Stimulated activated CD8-positive, alpha-beta memory T cell treated with anti-CD3 and anti-CD28 coated beads, Interleukin-12 subunit alpha, Interleukin-12 subunit beta, amount 100 ng/mL, for 1 hour (primary cell): ENCODE results near the gene TRIM47.

Experiments used
- DNase-seq: peaks from one replicate; pipeline ENCODE4 v3.0.0-alpha.2; 2020; ENCODE audit warnings: low read depth

Gene TRIM47

GRCh38 chr17:75846692-75847613, 31.4 kb downstream of the TRIM47 start:
- DNase-seq = no peak

DNA sequence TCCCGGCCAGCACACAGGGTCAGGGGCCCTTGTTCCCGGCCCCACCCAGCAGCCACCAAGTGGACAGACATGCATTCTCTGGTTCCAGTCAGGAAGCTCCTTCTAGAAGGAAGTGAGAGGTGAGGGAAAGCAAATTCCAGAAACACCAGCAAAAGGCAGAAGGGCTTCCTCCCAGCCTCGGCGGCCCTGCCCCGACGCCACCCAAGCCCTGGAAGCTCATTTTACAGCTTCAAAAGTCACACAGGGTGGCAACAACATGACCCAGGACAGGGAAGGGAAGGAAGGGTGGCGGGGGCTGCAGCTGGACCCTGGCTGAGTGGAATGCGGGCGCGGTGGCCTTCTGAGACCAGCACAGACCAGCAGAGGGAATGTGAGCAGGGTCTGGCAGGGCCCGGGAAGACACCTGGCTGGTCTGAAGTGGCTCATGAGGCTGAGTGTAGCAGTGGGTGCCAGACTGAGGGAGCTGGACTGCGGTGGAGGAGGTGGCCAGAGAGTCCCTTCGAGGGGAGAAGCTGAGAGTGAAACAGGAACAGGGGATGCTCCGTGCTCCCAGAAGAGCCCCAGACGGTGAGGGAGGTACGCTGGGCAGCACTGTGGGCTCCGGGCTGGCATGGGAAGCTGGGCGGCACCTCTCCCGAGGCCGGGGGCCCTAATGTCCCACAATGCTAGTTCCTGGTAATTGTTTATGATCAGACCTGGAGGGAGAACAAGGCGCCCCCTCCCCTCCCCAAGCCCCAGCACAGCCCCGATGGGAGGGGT, 32.3 kb downstream of the TRIM47 start:
- no peak for DNase-seq

DNA sequence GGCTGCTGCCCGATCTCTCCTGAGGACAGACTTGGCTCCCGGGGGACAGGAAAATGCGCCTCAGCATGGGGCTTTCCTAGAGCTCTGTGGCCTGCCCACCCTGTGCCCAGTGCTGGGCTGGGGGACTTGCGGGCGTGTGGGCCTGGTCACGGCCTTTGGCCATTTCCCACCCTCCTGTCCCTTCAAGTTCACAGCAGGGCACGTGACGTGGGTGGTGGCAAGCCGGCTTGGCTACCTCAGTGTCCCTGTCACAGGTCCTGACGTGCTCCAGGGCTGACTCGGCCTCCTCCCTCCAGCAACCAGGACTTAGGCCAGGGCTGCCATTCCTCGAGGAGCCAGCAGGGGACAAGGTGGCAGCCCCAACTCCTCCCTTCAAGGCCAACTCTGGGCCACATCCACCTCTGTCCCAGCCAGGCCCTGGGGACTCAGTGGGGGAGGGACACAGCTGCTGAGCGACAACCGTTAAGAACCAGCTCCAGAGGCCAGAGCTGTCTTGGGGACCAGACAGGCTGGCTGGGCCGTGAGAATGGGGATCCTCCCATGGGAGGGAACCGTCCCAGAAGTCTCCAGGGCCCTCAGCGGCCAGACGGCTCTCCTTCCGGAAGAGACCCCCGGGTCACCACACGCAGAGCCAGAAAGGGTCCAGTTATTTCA, 33.2 kb downstream of the TRIM47 start:
- no peak for DNase-seq

- DNase-seq = no peak
Observed at GRCh38 chr17:75844530-75845057, 33.8 kb downstream of the TRIM47 start.

GRCh38 chr17:75843577-75844529, 34.5 kb downstream of the TRIM47 start, which contains the start of gene UNC13D:
Gene UNC13D, minus strand, starts transcription at chr17:75844404. Its CDS starts 67 bp downstream, at chr17:75844337.
- no peak for DNase-seq

GRCh38 chr17:75842963-75843576, 35.3 kb downstream of the TRIM47 start:
- no peak for DNase-seq

DNA sequence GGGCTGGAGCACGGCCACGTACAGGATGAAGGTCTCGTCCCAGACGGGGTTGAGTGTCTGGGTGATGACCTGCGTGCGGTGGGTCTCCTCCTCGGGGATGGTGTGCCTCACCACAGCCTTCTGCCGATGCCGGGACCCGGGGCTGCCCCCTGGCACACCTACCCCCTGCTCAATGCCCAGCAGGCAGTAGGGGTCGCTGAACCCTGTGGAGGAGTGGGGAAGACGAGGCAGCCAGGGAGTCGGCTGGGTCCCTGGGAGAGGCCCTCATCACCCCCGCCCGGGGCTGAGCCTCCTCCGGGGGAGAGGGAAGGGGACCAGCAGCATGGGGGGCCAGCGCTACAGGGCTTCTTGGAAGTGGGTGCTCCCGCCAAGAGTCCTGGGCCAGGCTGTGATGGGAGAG, 36.0 kb downstream of the TRIM47 start:
- no peak for DNase-seq

- no peak for DNase-seq
Observed at GRCh38 chr17:75840799-75841164, 37.6 kb downstream of the TRIM47 start.

- no peak for DNase-seq
Observed at GRCh38 chr17:75839942-75840798, 38.2 kb downstream of the TRIM47 start.

DNA sequence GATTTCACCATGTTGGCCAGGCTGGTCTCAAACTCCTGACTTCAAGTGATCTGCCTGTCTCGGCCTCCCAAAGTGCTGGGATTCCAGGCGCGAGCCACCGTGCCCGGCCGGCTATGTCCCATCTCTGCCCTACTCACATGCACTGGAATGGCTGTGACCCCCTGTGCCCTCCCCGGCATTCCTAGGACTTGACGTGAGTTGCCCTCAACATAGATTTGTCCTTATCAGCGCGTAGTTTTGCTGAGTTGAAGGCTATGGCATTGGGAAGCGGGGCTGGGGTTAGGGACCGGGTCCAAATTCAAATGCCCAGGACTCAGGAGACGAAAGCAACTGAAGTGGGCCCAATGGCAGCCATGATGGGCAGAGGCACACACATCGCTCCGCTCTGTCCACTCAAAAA, 40.0 kb downstream of the TRIM47 start:
- DNase-seq = no peak

GRCh38 chr17:75837899-75838298, 40.5 kb downstream of the TRIM47 start:
- DNase-seq = no peak

DNA sequence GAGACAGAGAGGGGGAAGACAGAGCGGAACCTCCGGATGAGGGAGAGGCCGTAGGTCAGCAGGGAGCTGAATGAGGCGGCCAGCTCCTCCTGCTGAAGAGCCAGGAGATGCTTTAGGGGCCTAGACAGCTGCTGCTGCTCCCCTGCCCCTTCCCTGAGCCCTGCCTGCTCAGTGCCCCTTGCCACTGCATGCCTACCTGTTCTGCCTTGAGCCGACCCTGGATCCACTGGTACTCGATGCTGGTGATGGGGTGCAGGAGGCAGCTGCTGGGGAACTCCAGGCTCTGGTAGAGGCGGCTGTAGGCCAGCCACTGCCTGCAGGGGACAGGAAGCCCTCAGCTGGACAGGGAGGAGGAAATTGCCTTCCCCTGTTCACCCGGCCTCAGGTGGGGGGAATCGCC, 41.8 kb downstream of the TRIM47 start:
- DNase-seq = no peak

DNA sequence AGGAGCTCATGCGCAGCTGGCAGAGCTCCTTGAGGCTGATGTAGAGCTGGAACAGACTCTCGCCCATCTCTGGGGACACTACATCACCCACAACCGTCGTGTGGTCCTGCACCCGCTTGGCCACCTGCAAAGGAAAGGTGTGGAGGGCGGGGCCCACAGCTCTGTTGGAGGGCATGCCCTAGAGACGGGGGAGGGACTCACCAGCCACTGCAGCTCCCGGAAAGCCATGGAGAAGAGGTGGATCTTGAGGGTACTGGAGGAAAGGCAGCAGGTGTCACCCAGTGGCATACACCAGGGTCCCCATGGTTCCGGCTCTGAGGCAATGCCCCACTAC, 42.8 kb downstream of the TRIM47 start:
- DNase-seq = no peak

DNA sequence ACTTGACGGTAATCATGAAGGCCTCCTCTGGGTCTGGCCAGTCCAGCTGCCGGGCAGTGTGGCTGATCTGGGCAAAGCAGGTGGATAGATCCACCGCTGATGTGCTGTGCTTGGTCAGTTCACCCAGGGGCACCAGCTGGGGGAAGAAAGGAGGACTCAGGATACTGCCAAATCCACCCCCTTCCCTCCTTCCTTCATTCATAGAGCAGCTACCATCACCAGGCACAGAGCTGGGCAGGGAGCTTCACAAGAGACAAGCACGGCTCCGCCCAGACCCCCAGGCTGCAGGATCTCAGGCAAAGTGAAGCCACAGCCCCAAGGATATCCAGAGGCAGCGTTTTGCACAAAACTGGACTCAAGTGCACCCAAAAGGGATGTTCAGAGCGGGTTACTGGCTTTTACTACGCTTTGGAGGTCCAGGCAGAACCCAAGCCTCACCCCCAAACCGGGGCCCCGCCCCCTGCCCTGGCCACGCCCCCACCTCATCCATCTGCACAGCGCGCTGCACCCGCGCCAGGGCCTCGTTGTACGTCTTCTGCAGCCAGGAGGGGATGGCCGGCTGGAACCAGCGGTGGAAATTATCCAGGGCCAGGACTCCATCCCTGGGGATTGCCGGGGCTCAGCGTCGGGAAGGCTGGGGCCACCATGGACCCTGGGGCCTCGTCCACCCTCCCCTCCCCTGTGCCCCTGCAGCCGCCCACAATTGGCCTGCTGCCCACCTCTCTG, 43.3 kb downstream of the TRIM47 start:
- no peak for DNase-seq

DNA sequence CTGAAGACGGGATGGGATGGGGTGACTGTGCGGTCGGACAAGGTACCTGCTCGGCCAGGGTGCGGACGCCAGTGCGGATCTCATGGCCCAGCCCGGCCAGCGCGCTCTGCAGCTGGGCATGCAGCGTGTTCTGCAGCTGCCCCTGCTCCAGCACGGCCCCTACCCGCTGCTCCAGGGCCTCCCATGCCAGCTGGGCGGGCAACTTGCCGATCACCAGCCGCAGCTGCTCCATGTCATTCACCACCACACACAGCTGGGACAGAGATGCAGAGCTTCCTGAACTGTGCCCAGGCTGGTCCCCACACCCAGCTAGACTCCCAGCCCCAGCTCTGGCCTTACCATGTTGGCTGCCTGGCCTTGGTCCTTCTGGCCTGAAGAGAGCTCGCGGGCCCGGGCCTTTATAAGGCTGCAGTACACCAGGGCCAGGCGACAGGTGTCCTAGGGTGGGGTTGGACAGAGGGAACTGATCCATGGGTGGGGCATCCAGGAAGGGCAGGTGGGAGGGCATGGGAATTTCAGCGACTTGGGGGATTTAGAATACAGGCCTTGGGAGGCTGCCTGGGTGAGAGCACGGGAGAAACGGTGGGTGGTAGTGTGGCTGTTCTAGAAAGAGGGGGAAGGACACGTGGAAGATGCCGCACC, 44.0 kb downstream of the TRIM47 start:
- DNase-seq = no peak

GRCh38 chr17:75832652-75833400, 45.6 kb downstream of the TRIM47 start:
- DNase-seq = no peak

DNA sequence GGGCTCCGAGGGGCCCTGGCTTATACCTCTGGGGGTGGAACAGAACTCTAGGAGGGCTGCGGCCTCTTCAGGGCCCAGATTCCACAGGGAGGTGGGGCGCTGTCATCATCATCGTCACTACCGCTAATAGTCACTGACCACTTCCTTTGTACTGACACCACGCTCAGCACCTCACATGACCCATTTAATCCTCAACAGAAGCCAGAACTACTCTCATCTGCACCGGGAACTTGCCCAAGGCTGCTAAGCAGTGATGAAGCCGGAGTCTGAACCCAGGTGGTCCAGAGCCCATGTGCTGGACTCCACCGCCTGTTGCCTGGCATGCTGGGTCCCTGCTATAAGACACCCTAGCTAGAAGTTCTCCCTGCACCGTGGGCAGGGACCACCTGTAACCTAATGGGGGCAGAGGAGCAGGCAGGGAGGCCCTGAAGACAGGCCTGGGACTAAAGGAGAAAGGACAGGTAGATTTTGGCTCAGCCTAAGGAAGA, 46.2 kb downstream of the TRIM47 start:
- no peak for DNase-seq

DNA sequence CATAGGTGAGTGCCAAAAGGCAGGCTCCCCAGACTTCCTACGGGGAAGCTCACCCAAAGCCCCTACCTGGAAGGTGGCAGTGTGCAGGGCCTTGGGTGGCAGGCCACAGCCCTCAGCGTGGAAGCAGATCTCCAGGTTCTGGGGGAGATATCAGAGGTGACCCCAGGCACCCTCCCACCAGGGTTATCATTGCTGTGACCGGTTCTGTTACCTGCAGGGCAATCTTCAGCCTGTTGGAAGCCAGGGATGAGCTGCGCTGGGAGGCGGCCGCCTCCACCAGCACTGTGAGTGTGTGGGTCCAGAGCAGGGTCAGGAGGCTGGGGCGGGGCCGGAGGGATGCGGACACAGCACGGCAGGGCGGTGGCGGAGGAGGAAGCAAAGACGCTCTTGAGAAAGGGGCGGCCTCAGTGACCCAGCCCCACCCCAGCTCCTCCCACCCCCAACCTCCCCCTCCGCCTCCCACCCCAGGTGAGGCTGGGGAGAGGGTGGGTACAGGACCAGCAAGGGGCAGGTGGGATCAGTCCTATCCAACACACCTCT, 47.3 kb downstream of the TRIM47 start:
- DNase-seq = no peak
